ENCODE results near the gene DDX47.
"Not testable (repeated sequence)": the region's sequence is repeated elsewhere in the genome, so short reads cannot be mapped to it uniquely, and the experiment has no call there.

DDX47 gene

GRCh38 chr12:12797794-12798152, 15.4 kb upstream of the DDX47 start:
- no peak for DNase-seq

GRCh38 chr12:12798480-12798879, 14.7 kb upstream of the DDX47 start:
- no peak for DNase-seq

- no peak for DNase-seq
Observed at GRCh38 chr12:12799163-12799920, 13.8 kb upstream of the DDX47 start.

GRCh38 chr12:12800406-12801180, 12.6 kb upstream of the DDX47 start:
- no peak for DNase-seq

- not testable (repeated sequence) for DNase-seq
Observed at GRCh38 chr12:12801656-12802055, 11.5 kb upstream of the DDX47 start.

GRCh38 chr12:12803186-12803585, 10.0 kb upstream of the DDX47 start:
- DNase-seq, result no peak

- DNase-seq, result no peak
Observed at GRCh38 chr12:12804011-12804410, 9.1 kb upstream of the DDX47 start.

GRCh38 chr12:12804432-12804886, 8.7 kb upstream of the DDX47 start:
- DNase-seq, result no peak

GRCh38 chr12:12806784-12807516, 6.2 kb upstream of the DDX47 start:
- no peak for DNase-seq

- DNase-seq, result not testable (repeated sequence)
Observed at GRCh38 chr12:12807517-12807903, 5.6 kb upstream of the DDX47 start.

GRCh38 chr12:12807970-12808702, 5.0 kb upstream of the DDX47 start:
- no peak for DNase-seq

GRCh38 chr12:12810553-12811021, 2.6 kb upstream of the DDX47 start:
- no peak for DNase-seq

GRCh38 chr12:12811343-12811742, 1.8 kb upstream of the DDX47 start:
- DNase-seq, result no peak

GRCh38 chr12:12812174-12812573, 972 bp upstream of the DDX47 start:
- DNase-seq, result no peak

- DNase-seq, result no peak
Observed at GRCh38 chr12:12812618-12813119, 477 bp upstream of the DDX47 start.

GRCh38 chr12:12817616-12818015, 4.5 kb downstream of the DDX47 start:
- no peak for DNase-seq

GRCh38 chr12:12818701-12819100, 5.6 kb downstream of the DDX47 start:
- no peak for DNase-seq

GRCh38 chr12:12819221-12819620, 6.1 kb downstream of the DDX47 start:
- DNase-seq, result no peak

GRCh38 chr12:12819752-12820311, 6.7 kb downstream of the DDX47 start:
- DNase-seq, result no peak

GRCh38 chr12:12820376-12820775, 7.2 kb downstream of the DDX47 start:
- DNase-seq, result not testable (repeated sequence)

GRCh38 chr12:12821975-12822374, 8.8 kb downstream of the DDX47 start:
- no peak for DNase-seq

GRCh38 chr12:12822886-12823285, 9.7 kb downstream of the DDX47 start:
- DNase-seq, result no peak
